IPS DF 6.9 (cell line): ENCODE measurements around the gene CTSA.
A peak's percentile ranks its signal among the peaks of the same experiment; 100 is the strongest.

ENCODE experiments used
- DNase-seq: peaks from one replicate; pipeline ENCODE4 v3.0.0-alpha.2; 2013; ENCODE audit warnings: low read depth, low spot score
- H3K27ac ChIP-seq: one replicate; pipeline ENCODE4 v1.5.1; 2013; ENCODE audit warnings: low read length, control low read depth
- H3K27me3 ChIP-seq: 2 replicates; pipeline ENCODE4 v1.6.1; 2013; ENCODE audit warnings: mild to moderate bottlenecking, low read length; ENCODE audit not compliant: control insufficient read depth, insufficient read depth
- H3K36me3 ChIP-seq: 2 replicates; pipeline ENCODE4 v1.6.1; 2013; ENCODE audit warnings: low read length; ENCODE audit not compliant: control insufficient read depth, insufficient read depth
- H3K4me1 ChIP-seq: 2 replicates; pipeline ENCODE4 v1.6.1; 2013; ENCODE audit warnings: low read length; ENCODE audit not compliant: control insufficient read depth, insufficient read depth
- H3K4me3 ChIP-seq: 2 replicates; pipeline ENCODE4 v1.5.1; 2013; ENCODE audit warnings: mild to moderate bottlenecking, low read length
- H3K9me3 ChIP-seq: 2 replicates; pipeline ENCODE4 v1.6.1; 2013; ENCODE audit warnings: low read length, inconsistent platforms; ENCODE audit not compliant: control insufficient read depth, insufficient read depth
- WGBS: extraction: QIAGEN DNeasy Blood & Tissue Kit; methylation state at CpG from one replicate; pipeline ENCODE4 v1.1.7; 2013; ENCODE audit warnings: mixed read lengths, missing lambda C conversion rate; ENCODE audit not compliant: insufficient read length, insufficient coverage; 5-methylcytosine and 5-hydroxymethylcytosine counted together

Gene CTSA

DNA sequence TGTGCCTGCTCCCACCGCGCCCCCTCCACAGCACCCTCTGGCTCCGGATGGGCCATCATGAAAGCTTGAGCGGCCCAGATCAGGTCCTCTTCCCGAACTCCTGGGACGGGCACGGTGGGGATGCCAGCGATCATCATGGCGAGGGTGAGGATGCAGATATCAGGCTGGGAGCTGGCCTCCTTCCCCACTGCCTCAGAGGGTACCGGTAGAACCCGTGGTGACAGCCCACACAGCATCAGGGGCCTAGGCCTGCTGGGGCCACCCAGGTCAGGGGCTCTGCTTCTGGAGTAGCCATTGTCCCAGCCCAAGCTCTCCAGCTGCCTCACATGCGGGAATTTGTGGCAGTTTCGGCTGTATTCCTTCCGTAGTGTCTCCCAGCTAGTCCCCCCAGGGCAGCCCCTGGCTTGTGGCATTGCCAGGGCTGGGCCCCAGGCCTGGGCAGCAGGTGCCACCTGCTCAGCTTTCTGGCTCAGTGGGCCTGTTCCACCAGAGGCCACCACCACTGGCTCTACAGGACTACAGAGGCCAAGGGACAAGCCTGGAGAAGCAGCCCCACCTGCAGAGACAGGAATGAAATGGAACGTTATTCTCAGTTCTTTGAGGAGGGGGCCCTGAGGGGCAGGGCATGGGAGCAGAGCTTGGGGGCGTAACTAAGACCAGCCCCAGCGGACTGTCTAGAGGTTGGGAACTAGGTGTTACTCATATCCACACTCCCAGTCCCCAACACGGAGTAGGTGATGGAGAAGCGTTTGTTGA, 4.4 kb upstream of the CTSA start:
- no peak for DNase-seq
- peaks cover 10% of the 10 kb centered on the region for H3K36me3 ChIP-seq
- no peak overlapping the region for H3K4me3 ChIP-seq
- no peak overlapping the region for H3K27ac ChIP-seq
- no peaks in the 10 kb centered on the region for H3K4me1 ChIP-seq
- no peaks in the 10 kb centered on the region for H3K9me3 ChIP-seq
- 100% methylated on average over 1 of the region's 19 CpGs for WGBS
- no peaks in the 10 kb centered on the region for H3K27me3 ChIP-seq

DNA sequence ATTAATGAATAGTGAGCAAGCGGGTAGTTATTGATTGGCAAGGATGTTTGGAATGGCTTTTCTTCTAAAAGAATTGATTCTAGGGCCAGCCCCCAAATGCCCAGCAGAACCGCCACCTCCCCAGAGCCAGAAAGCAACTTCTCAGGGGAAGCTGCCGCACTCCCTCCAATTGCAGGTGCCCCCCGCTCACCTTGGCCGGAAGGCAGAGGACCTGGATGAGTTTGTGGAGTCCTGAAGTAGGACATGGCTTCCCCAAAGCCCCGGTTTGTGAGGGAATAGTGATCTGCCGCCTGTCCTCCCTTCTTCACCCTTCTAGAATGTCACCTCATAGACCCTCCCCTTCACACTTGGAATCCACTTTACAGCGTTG, 3.8 kb upstream of the CTSA start, which contains the start of gene SPATA25:
TSS of gene SPATA25 (minus strand) at position 277 of the 370 bp plus-strand sequence. CDS start at position 245, 32 bp downstream.
- Histone ChIP-seq H3K4me1 (no peaks in the 10 kb centered on the region), H3K4me3 (no peak within 1 kb of the TSS), H3K36me3 (peaks cover 10% of the 10 kb centered on the region), H3K9me3 (no peaks in the 10 kb centered on the region), H3K27me3 (no peaks in the 10 kb centered on the region), H3K27ac (no peak within 1 kb of the TSS)
- DNase-seq = no peak
- WGBS = 100% methylated on average over 1 of the region's 8 CpGs

DNA sequence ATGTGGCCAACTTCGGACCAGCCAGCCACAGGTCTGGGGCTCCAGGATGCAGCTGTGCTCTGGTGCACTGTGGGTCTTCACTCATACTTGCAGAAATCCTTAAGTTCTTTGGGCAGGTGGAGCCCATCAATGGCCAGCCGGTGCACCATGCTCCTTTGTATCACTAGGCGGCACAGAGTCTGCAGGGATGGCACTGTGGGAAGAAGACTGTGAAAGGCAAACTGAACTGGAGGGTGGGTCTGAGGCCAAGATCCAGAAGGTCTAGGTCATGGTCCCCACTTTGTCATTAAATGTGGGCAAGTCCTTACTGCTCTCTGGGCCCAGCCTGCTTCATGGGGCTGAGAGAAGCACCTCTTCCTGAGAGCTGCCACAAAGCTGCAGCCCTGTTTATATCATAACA, 2.5 kb upstream of the CTSA start:
- no CpG with 5 or more reads among the region's 3 CpGs for WGBS
- H3K4me3 ChIP-seq = no peak overlapping the region
- H3K36me3 ChIP-seq = peaks cover 4% of the 10 kb centered on the region
- no peak for DNase-seq
- no peak overlapping the region for H3K27ac ChIP-seq
- no peaks in the 10 kb centered on the region for H3K27me3 ChIP-seq
- no peaks in the 10 kb centered on the region for H3K4me1 ChIP-seq
- no peaks in the 10 kb centered on the region for H3K9me3 ChIP-seq

DNA sequence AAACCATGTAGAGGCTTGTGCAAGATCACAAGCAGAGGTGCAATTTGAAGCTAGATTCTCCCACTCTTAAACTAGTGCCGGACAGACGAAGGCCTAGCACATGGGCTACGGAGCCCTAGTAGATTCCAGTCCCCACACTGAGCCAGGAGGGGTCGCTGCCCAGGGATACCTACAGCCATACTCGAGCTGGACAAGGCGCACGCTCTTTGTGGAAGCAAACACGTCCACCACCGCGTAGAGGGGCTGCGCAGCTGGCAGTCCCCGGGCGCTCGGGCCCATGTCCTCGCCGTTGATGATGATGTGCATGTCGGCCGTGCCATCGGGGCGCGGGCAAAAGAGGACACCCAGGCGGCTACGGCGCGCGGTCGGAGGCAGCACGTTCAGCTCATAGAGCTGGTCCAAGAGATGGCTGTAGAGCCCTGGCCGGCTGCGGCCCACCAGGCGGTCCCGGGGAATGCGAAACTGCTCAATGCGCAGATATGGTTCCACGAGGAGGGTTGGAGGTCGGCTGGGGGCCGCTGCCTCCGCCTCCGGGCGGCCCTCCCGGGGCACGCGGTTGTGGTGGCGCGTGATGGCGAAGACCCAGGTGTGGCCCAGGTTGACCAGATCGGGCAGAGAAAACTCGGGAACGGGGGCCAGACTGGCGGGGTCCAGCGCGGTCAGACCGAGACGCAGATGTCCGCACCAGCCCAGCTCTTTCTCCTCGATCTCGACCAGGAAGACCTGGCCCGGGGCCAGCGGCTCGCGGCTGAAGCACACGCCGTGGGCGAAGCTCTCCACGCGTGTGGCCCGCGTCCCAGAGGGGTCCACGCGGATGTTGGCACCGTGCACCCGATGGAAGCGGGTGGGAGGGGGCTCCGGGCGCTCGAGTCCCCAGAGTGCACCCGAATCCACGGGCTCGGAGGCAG, 804 bp upstream of the CTSA start:
- H3K4me1 ChIP-seq = no peaks in the 10 kb centered on the region
- H3K36me3 ChIP-seq = 0 out of 2 replicates have a peak, but pooled peaks cover 4% of the 10 kb centered on the region
- no peak overlapping the region for H3K27ac ChIP-seq
- DNase-seq = peak; percentile 80
- no CpG with 5 or more reads among the region's 79 CpGs for WGBS
- no peaks in the 10 kb centered on the region for H3K27me3 ChIP-seq
- H3K9me3 ChIP-seq = no peaks in the 10 kb centered on the region
- H3K4me3 ChIP-seq = peak overlapping the region; percentile 66; the same call in 1 of the 2 replicates

DNA sequence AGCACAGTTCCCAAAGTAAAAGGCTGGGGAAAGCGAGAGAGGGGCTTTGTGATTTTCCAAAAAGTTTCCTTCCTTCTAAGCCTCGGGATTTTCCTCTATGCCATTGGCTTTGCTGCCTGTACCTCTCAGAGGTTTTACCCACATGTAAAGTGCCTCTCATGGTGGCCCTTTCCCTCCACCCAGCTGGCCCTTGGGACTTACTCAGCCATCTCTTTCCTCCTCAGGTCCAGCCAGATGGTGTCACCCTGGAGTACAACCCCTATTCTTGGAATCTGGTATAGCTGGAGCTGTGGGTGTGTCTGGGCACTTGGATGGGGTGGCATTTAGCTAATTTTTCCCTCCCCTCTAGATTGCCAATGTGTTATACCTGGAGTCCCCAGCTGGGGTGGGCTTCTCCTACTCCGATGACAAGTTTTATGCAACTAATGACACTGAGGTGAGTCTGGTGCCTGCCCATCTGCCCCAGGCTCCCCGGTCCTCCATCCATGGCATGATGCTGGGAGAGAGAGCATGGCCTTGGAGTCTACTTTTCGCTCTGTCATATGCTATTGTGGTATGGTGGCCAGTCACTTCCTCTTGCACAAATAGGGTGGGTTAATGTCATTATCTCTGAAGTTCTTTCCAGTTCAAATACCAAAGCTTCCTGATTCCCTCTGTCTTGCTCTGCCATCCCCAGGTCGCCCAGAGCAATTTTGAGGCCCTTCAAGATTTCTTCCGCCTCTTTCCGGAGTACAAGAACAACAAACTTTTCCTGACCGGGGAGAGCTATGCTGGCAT, 1.1 kb downstream of the CTSA start:
- H3K4me3 ChIP-seq = peak overlapping the region; percentile 66; the same call in 1 of the 2 replicates
- no peak for DNase-seq
- H3K36me3 ChIP-seq = 0 out of 2 replicates have a peak, but pooled peaks cover 4% of the 10 kb centered on the region
- no peak overlapping the region for H3K27ac ChIP-seq
- no peaks in the 10 kb centered on the region for H3K9me3 ChIP-seq
- no peaks in the 10 kb centered on the region for H3K4me1 ChIP-seq
- no peaks in the 10 kb centered on the region for H3K27me3 ChIP-seq
- no CpG with 5 or more reads among the region's 9 CpGs for WGBS

DNA sequence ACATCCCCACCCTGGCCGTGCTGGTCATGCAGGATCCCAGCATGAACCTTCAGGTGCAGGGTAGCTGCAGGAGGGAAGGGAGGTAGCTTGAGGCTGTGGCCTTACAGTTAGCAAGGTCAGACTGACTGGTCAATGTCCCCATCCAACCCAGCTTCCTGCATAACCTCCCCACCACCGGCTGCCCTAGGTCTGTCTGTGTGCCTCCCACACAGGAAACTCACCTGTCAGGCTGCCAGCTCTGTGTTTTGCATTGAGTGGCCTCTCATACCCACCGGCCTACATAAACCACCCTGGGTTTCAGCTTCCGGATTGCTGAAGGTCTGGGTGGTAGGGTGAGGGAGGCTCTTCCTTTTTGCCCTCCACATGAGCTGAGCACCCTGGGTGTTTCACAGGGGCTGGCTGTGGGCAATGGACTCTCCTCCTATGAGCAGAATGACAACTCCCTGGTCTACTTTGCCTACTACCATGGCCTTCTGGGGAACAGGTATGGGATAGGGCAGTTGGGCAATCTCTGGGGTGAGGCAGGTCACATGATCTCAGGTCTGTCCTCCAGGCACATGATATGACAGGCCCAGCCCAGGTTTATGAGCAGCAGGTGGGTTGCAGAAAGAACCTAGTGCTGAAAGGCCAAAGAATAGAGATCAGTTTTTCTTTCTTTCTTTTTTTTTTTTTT, 1.8 kb downstream of the CTSA start:
- no peaks in the 10 kb centered on the region for H3K9me3 ChIP-seq
- H3K27ac ChIP-seq = no peak overlapping the region
- no peaks in the 10 kb centered on the region for H3K27me3 ChIP-seq
- H3K4me1 ChIP-seq = no peaks in the 10 kb centered on the region
- no CpG with 5 or more reads among the region's 4 CpGs for WGBS
- H3K36me3 ChIP-seq = 0 out of 2 replicates have a peak, but pooled peaks cover 4% of the 10 kb centered on the region
- DNase-seq = no peak
- H3K4me3 ChIP-seq = no peak overlapping the region

DNA sequence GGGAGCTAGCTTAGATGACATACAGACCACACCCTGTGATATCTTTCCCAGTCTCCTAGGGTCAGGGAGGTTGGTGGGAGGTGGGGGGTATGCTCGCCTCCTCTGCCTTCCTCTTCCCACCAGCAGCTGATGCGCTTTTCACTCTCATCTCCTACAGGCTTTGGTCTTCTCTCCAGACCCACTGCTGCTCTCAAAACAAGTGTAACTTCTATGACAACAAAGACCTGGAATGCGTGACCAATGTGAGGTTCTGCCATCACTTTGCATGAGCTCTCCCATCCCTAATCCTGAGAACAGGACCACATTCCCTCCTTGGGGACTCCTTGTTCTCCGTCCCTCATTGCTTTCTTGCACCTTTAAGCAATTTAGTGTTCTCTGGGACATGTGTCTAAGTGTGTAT, 2.7 kb downstream of the CTSA start:
- no peaks in the 10 kb centered on the region for H3K4me1 ChIP-seq
- no peak for DNase-seq
- no peaks in the 10 kb centered on the region for H3K9me3 ChIP-seq
- no peak overlapping the region for H3K27ac ChIP-seq
- H3K27me3 ChIP-seq = no peaks in the 10 kb centered on the region
- peaks cover 4% of the 10 kb centered on the region; the same call in 1 of the 2 replicates for H3K36me3 ChIP-seq
- WGBS = no CpG with 5 or more reads among the region's 4 CpGs
- H3K4me3 ChIP-seq = no peak overlapping the region

DNA sequence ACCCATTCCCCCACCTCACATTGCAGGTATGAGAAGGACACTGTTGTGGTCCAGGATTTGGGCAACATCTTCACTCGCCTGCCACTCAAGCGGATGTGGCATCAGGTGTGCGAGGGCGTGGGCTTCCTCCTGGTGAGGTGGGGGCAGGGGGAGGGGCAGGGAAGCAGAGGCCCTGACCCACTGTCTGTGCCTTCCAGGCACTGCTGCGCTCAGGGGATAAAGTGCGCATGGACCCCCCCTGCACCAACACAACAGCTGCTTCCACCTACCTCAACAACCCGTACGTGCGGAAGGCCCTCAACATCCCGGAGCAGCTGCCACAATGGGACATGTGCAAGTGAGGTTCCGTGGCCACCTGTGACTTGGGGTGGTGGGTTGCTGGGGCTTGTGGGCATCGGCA, 3.7 kb downstream of the CTSA start:
- Histone ChIP-seq H3K27me3 (no peaks in the 10 kb centered on the region), H3K36me3 (peaks cover 7% of the 10 kb centered on the region; the same call in 1 of the 2 replicates), H3K9me3 (no peaks in the 10 kb centered on the region), H3K4me3 (no peak overlapping the region), H3K4me1 (no peaks in the 10 kb centered on the region), H3K27ac (no peak overlapping the region)
- no CpG with 5 or more reads among the region's 12 CpGs for WGBS
- no peak for DNase-seq

DNA sequence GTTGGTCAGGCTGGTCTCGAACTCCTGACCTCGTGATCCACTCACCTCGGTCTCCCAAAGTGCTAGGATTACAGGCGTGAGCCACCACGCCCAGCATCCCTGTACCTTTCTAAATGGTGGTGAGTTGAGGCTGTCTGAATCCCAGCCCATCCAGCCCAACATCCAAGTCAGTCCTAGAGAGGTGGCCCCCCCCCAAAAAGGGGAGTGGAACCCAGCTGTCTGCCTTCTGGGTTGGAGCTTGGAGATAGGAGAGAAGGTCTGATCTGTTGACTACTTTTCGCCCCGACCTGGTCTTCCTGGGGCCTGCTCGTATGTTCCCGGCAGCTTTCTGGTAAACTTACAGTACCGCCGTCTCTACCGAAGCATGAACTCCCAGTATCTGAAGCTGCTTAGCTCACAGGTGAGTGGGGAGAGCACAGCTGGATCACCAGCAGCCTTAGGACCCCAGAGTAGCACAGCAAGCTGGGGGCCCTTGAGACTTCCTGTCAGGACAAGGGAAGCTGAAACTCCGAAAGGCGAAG, 5.6 kb downstream of the CTSA start:
- no CpG with 5 or more reads among the region's 14 CpGs for WGBS
- no peaks in the 10 kb centered on the region for H3K9me3 ChIP-seq
- DNase-seq = no peak

More for the DNA sequence above, 5.6 kb downstream of the CTSA start:
- Histone ChIP-seq H3K4me3 (no peak overlapping the region), H3K27me3 (no peaks in the 10 kb centered on the region), H3K36me3 (peaks cover 10% of the 10 kb centered on the region; the same call in 1 of the 2 replicates), H3K4me1 (no peaks in the 10 kb centered on the region), H3K27ac (no peak overlapping the region)
